ENCODE measurements around the gene ZNF532. TPM values are rescaled to one million over a fixed set of nuclear protein-coding genes. Genes with fewer than 3 reads are reported as not detected.

ZNF532 gene
- total and polyA plus RNA-seq, 8 donors: 5.7 to 21.2 (median 8.8) TPM

DNA sequence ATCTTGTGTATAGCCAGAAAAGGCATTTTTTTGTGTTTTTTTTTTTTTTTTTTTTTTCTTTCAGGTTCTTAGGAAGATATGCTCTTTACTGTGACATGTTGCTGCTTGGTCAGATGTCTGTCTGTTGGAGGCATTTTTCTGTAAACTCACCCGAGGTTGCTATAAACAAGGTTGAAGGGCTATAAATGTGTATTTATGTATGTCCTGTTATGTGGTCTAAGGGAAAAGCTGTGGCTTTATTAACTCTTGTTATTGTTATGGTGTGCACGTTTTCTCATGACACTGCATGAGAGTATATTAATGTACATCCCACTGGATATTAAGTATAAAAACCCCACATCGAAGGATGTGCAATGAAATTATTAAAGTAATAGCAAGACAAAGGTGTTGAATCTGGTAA, 102.0 kb downstream of the ZNF532 start:
- FAIRE-seq: no peak

GRCh38 chr18:58967751-58968254, 103.1 kb downstream of the ZNF532 start:
- WGBS, 2 donors: 74 to 80% methylated on average over 5 of the region's 5 CpGs
- TF ChIP-seq, protein P1, sequence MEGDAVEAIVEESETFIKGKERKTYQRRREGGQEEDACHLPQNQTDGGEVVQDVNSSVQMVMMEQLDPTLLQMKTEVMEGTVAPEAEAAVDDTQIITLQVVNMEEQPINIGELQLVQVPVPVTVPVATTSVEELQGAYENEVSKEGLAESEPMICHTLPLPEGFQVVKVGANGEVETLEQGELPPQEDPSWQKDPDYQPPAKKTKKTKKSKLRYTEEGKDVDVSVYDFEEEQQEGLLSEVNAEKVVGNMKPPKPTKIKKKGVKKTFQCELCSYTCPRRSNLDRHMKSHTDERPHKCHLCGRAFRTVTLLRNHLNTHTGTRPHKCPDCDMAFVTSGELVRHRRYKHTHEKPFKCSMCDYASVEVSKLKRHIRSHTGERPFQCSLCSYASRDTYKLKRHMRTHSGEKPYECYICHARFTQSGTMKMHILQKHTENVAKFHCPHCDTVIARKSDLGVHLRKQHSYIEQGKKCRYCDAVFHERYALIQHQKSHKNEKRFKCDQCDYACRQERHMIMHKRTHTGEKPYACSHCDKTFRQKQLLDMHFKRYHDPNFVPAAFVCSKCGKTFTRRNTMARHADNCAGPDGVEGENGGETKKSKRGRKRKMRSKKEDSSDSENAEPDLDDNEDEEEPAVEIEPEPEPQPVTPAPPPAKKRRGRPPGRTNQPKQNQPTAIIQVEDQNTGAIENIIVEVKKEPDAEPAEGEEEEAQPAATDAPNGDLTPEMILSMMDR (IDR thresholded peaks at IDR 0.05): no peak
- no peaks in the 10 kb centered on the region for H3K36me3 ChIP-seq
- no peak for ATAC-seq
- no peak overlapping the region for H3K4me3 ChIP-seq
- no peak for DNase-seq
- H3K27me3 ChIP-seq: no peaks in the 10 kb centered on the region
- no peaks in the 10 kb centered on the region for H3K9me3 ChIP-seq
- intact Hi-C loops (cut with DNase I): no loop called here
- no peak overlapping the region for H3K27ac ChIP-seq
- FAIRE-seq: no peak
- no peaks in the 10 kb centered on the region for H3K4me1 ChIP-seq

More for the DNA sequence above, 102.0 kb downstream of the ZNF532 start:
- intact Hi-C loops (cut with DNase I): no loop called here
- Histone ChIP-seq H3K27ac (no peak overlapping the region), H3K27me3 (no peaks in the 10 kb centered on the region), H3K36me3 (no peaks in the 10 kb centered on the region), H3K4me3 (no peak overlapping the region), H3K4me1 (no peaks in the 10 kb centered on the region), H3K9me3 (no peaks in the 10 kb centered on the region)
- 70 to 88% methylated on average over 3 of the region's 3 CpGs for WGBS, 2 donors
- TF ChIP-seq, protein P1 (IDR thresholded peaks at IDR 0.05): no peak
- DNase-seq (no peak), ATAC-seq (no peak)

- no peaks in the 10 kb centered on the region for H3K4me1 ChIP-seq
- H3K4me3 ChIP-seq: no peak overlapping the region
- DNase-seq (no peak), FAIRE-seq (no peak), ATAC-seq (no peak)
- intact Hi-C loops (cut with DNase I): no loop called here
- H3K27ac ChIP-seq: no peak overlapping the region
- no peaks in the 10 kb centered on the region for H3K36me3 ChIP-seq
- 80 to 84% methylated on average over 14 of the region's 14 CpGs for WGBS, 2 donors
- H3K9me3 ChIP-seq: no peaks in the 10 kb centered on the region
- TF ChIP-seq, protein P1 (IDR thresholded peaks at IDR 0.05): no peak
- no peaks in the 10 kb centered on the region for H3K27me3 ChIP-seq
Measured at GRCh38 chr18:58970943-58971790, 106.5 kb downstream of the ZNF532 start.

GRCh38 chr18:58975296-58975695, 110.6 kb downstream of the ZNF532 start:
- Histone ChIP-seq H3K4me1 (peaks cover 0 to 2% (median 0%) of the 10 kb centered on the region in 3 donors), H3K4me3 (no peak overlapping the region), H3K27ac (peak overlapping the region in 1 of 4 donors; percentile 42), H3K27me3 (no peaks in the 10 kb centered on the region), H3K9me3 (no peaks in the 10 kb centered on the region), H3K36me3 (no peaks in the 10 kb centered on the region)
- DNase-seq (no peak), FAIRE-seq (no peak), ATAC-seq (peak in 1 of 4 donors; percentile 36)
- intact Hi-C loops (cut with DNase I): no loop called here
- TF ChIP-seq, protein P1 (IDR thresholded peaks at IDR 0.05): no peak
- 62 to 74% methylated on average over 11 of the region's 11 CpGs for WGBS, 2 donors

GRCh38 chr18:58975781-58976180, 111.1 kb downstream of the ZNF532 start:
- 33 to 49% methylated on average over 4 of the region's 4 CpGs for WGBS, 2 donors
- H3K27ac ChIP-seq: peak overlapping the region in 1 of 4 donors; percentile 42
- TF ChIP-seq, protein P1 (IDR thresholded peaks at IDR 0.05): no peak
- FAIRE-seq: no peak
- H3K4me3 ChIP-seq: no peak overlapping the region
- no peak for ATAC-seq
- DNase-seq: no peak
- no peaks in the 10 kb centered on the region for H3K36me3 ChIP-seq
- no peaks in the 10 kb centered on the region for H3K27me3 ChIP-seq
- H3K4me1 ChIP-seq: peaks cover 0 to 2% (median 0%) of the 10 kb centered on the region in 3 donors
- intact Hi-C loops (cut with DNase I): no loop called here
- H3K9me3 ChIP-seq: no peaks in the 10 kb centered on the region
